ENCODE measurements around the gene ATP2C1. TPM values are rescaled to one million over a fixed set of nuclear protein-coding genes. Genes with fewer than 3 reads are reported as not detected.

Gene ATP2C1
- total RNA-seq, 2 donors from 2014 or later: 66.9 to 67.7 TPM

DNA sequence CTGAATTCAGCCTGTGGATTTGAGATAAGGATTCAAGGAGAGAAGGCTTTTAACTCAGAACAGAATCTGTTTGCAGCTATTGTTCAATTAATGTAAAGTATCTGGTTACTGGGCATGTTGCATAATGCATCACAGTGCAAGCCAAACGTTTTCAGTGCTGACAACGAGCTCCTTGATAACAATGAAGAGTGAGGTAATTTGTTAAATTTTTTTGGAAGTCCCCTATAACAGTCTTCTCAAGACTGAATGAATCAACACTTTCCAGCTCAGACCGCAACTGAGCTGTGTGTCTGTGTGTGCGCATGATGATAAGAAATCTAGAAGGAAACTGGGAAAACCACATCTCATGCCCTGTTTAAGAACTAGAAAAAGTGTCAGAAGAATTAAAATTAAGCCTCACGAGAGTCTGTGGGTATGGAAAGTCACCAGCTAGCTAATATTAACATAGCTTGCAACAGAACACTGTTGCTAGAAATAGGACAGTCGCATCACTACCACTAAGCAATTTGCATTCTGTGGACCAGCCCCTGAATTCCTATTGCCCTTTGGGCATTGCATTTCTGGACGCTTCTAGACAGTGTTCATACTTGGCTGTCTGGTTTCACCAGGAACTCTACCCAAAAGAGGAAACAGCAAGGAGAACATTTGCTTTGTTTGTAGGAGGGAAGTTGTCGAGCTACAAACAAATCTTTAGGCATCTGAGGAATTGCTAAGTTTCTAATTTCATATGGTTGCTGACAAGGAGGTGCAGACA is 43.7 kb upstream of the ATP2C1 start:
- H3K27ac ChIP-seq: no peak overlapping the region
- H3K36me3 ChIP-seq: no peaks in the 10 kb centered on the region
- H3K9me3 ChIP-seq: no peaks in the 10 kb centered on the region
- H3K4me1 ChIP-seq: peaks cover 2% of the 10 kb centered on the region
- TF ChIP-seq, protein P1, sequence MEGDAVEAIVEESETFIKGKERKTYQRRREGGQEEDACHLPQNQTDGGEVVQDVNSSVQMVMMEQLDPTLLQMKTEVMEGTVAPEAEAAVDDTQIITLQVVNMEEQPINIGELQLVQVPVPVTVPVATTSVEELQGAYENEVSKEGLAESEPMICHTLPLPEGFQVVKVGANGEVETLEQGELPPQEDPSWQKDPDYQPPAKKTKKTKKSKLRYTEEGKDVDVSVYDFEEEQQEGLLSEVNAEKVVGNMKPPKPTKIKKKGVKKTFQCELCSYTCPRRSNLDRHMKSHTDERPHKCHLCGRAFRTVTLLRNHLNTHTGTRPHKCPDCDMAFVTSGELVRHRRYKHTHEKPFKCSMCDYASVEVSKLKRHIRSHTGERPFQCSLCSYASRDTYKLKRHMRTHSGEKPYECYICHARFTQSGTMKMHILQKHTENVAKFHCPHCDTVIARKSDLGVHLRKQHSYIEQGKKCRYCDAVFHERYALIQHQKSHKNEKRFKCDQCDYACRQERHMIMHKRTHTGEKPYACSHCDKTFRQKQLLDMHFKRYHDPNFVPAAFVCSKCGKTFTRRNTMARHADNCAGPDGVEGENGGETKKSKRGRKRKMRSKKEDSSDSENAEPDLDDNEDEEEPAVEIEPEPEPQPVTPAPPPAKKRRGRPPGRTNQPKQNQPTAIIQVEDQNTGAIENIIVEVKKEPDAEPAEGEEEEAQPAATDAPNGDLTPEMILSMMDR (IDR thresholded peaks at IDR 0.05): no peak
- no peaks in the 10 kb centered on the region for H3K27me3 ChIP-seq
- DNase-seq: no peak
- H3K4me3 ChIP-seq: no peak overlapping the region
- intact Hi-C loops (cut with DNase I): no loop called here
- no peak overlapping the region for H3K9ac ChIP-seq (ENCODE audit: low read depth in 2 of 2, low read length in 2 of 2)

DNA sequence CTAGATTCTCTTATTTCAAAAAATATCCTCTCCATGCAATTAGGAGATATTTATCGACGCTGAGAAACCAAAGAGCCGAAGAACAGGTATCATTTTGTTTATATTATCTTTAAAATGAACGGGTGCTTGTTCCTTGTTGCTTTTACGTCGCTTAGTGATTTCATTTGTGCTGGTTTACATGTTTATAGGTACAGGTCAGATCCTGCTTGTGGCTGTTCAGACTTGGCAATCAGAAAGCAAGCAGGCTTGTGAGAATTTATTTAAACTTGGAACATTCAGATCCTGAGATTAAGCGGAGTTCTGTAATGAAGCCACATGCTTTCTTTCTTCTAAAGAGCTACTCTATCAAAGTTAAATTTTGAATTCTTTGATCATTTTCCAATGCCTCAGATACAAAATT is 43.0 kb upstream of the ATP2C1 start:
- TF ChIP-seq, protein P1 (IDR thresholded peaks at IDR 0.05): no peak
- no peak overlapping the region for H3K9ac ChIP-seq (ENCODE audit: low read depth in 2 of 2, low read length in 2 of 2)
- H3K4me1 ChIP-seq: peaks cover 2% of the 10 kb centered on the region
- intact Hi-C loops (cut with DNase I): no loop called here
- no peaks in the 10 kb centered on the region for H3K27me3 ChIP-seq
- H3K36me3 ChIP-seq: no peaks in the 10 kb centered on the region
- DNase-seq: no peak
- no peak overlapping the region for H3K27ac ChIP-seq
- H3K9me3 ChIP-seq: no peaks in the 10 kb centered on the region
- no peak overlapping the region for H3K4me3 ChIP-seq

GRCh38 chr3:130851277-130851676 is 42.6 kb upstream of the ATP2C1 start:
- Histone ChIP-seq H3K36me3 (no peaks in the 10 kb centered on the region), H3K9ac (ENCODE audit: low read depth in 2 of 2, low read length in 2 of 2) (no peak overlapping the region), H3K27ac (no peak overlapping the region), H3K4me1 (peaks cover 2% of the 10 kb centered on the region), H3K4me3 (no peak overlapping the region), H3K27me3 (no peaks in the 10 kb centered on the region), H3K9me3 (no peaks in the 10 kb centered on the region)
- TF ChIP-seq, protein P1 (IDR thresholded peaks at IDR 0.05): no peak
- intact Hi-C loops (cut with DNase I): no loop called here
- DNase-seq: no peak

GRCh38 chr3:130853581-130853980 is 40.3 kb upstream of the ATP2C1 start:
- no peak overlapping the region for H3K4me3 ChIP-seq
- no peak for DNase-seq
- H3K9me3 ChIP-seq: no peaks in the 10 kb centered on the region
- peaks cover 2% of the 10 kb centered on the region for H3K4me1 ChIP-seq
- no peak overlapping the region for H3K9ac ChIP-seq (ENCODE audit: low read depth in 2 of 2, low read length in 2 of 2)
- no peaks in the 10 kb centered on the region for H3K27me3 ChIP-seq
- H3K27ac ChIP-seq: no peak overlapping the region
- TF ChIP-seq, protein P1 (IDR thresholded peaks at IDR 0.05): no peak
- intact Hi-C loops (cut with DNase I): no loop called here
- H3K36me3 ChIP-seq: no peaks in the 10 kb centered on the region

- TF ChIP-seq, protein P1 (IDR thresholded peaks at IDR 0.05): no peak
Measured at GRCh38 chr3:130854208-130854864, 39.5 kb upstream of the ATP2C1 start.

More at GRCh38 chr3:130854208-130854864, 39.5 kb upstream of the ATP2C1 start:
- H3K4me3 ChIP-seq: no peak overlapping the region
- DNase-seq: no peak
- no peaks in the 10 kb centered on the region for H3K27me3 ChIP-seq
- H3K36me3 ChIP-seq: no peaks in the 10 kb centered on the region
- H3K9me3 ChIP-seq: no peaks in the 10 kb centered on the region
- H3K4me1 ChIP-seq: no peaks in the 10 kb centered on the region
- no peak overlapping the region for H3K9ac ChIP-seq (ENCODE audit: low read depth in 2 of 2, low read length in 2 of 2)
- no peak overlapping the region for H3K27ac ChIP-seq
- intact Hi-C loops (cut with DNase I): no loop called here
